ENCODE measurements around the gene PADI1.

- TF ChIP-seq CTCF (IDR thresholded peaks at IDR 0.05; ENCODE audit: poor library complexity) (no peak), EZH2 (IDR thresholded peaks at IDR 0.05; ENCODE audit: borderline replicate concordance) (no peak), EZH2phosphoT487 (IDR thresholded peaks at IDR 0.05; ENCODE audit: low read depth, severe bottlenecking, unreplicated experiment) (no peak)
Observed at GRCh38 chr1:17233675-17234320, 28.9 kb downstream of the PADI1 start.
